T-cell (primary cell): Measurements from ENCODE around the gene WDR4. TPM values are rescaled to one million over a fixed set of nuclear protein-coding genes. Genes with fewer than 3 reads are reported as not detected.
"Not testable (repeated sequence)": the region's sequence is repeated elsewhere in the genome, so short reads cannot be mapped to it uniquely, and the experiment has no call there.

Source experiments
- ATAC-seq, 4 experiments: fragments of 200-7000 bp in 3 of 4; fragments of 150-1000 bp in 1 of 4; cut with Tn5 transposase; replicated peaks in 1 of 4; 1 replicate in 3 of 4; 2 replicates in 1 of 4; pipeline ENCODE4 v1.10.0; 2021; ENCODE audit warnings: moderate library complexity in 3 of 4, mild to moderate bottlenecking in 2 of 4, moderate number of reproducible peaks in 1 of 4
- CTCF ChIA-PET, 2 donors: fragments of 300-600 bp; sonication (Branson Sonifier 250); formaldehyde crosslinking; loops; one replicate each; lab custom pipeline; 2022; ENCODE audit warnings: antibody characterized with exemption in 2 of 2; lab: Charles Lee
- POLR2A ChIA-PET, 2 donors: fragments of 300-600 bp; sonication (Branson Sonifier 250); formaldehyde crosslinking; loops; one replicate each; lab custom pipeline; 2022; ENCODE audit warnings: antibody characterized with exemption in 2 of 2; lab: Charles Lee
- DNase-seq, 35 experiments: peaks; one replicate each; pipeline versions ENCODE4 v3.0.0 to v3.0.0-alpha.2; 2013 to 2023
- H3K27ac ChIP-seq: one replicate; pipeline ENCODE4 v1.5.1; 2013; ENCODE audit warnings: low read length
- H3K27me3 ChIP-seq, 2 experiments: replicated peaks in 1 of 2; 1 replicate in 1 of 2; 2 replicates in 1 of 2; pipeline versions ENCODE4 v1.6.1 to v1.7.0; 2013; ENCODE audit warnings: low read length in 1 of 2, mixed read lengths in 1 of 2; ENCODE audit not compliant: control insufficient read depth in 2 of 2, insufficient read depth in 2 of 2; ENCODE audit errors: extremely low read depth in 1 of 2
- H3K36me3 ChIP-seq, 2 donors: 1 replicate in 1 of 2; 2 replicates in 1 of 2; pipeline versions ENCODE4 v1.6.1 to v1.7.0; 2013; ENCODE audit warnings: low read length in 1 of 2; ENCODE audit not compliant: control insufficient read depth in 2 of 2, insufficient read depth in 1 of 2; ENCODE audit errors: extremely low read depth in 1 of 2
- H3K4me1 ChIP-seq, 2 experiments: 1 replicate in 1 of 2; 2 replicates in 1 of 2; pipeline versions ENCODE4 v1.6.1 to v1.7.0; 2013; ENCODE audit warnings: low read length in 2 of 2, mixed read lengths in 1 of 2; ENCODE audit not compliant: insufficient read depth in 2 of 2, control insufficient read depth in 1 of 2; ENCODE audit errors: extremely low read depth in 1 of 2
- H3K4me3 ChIP-seq, 2 donors: 1 replicate in 1 of 2; 2 replicates in 1 of 2; pipeline versions ENCODE4 v1.5.1 to v1.7.0; 2013; ENCODE audit warnings: mild to moderate bottlenecking in 2 of 2, low read length in 1 of 2, moderate library complexity in 1 of 2; ENCODE audit not compliant: control insufficient read depth in 1 of 2; ENCODE audit errors: extremely low read depth in 1 of 2
- H3K9me3 ChIP-seq: 2 replicates; pipeline ENCODE4 v1.7.0; 2013
- H3K27ac Mint-ChIP-seq, 2 donors: one replicate each; pipeline ENCODE4 v1.8.0; 2020 to 2021; ENCODE audit warnings: mild to moderate bottlenecking in 2 of 2, mixed read lengths in 2 of 2
- H3K27me3 Mint-ChIP-seq, 2 donors: one replicate each; pipeline ENCODE4 v1.8.0; 2021 to 2022; ENCODE audit warnings: mixed read lengths in 2 of 2
- H3K36me3 Mint-ChIP-seq: one replicate; pipeline ENCODE4 v1.8.0; 2021; ENCODE audit warnings: mixed read lengths
- H3K4me1 Mint-ChIP-seq, 3 donors: one replicate each; pipeline ENCODE4 v1.8.0; 2020 to 2022; ENCODE audit warnings: mixed read lengths in 3 of 3, mild to moderate bottlenecking in 1 of 3
- H3K4me3 Mint-ChIP-seq, 3 donors: one replicate each; pipeline ENCODE4 v1.8.0; 2020 to 2022; ENCODE audit warnings: mild to moderate bottlenecking in 3 of 3, mixed read lengths in 3 of 3, moderate library complexity in 3 of 3
- H3K9me3 Mint-ChIP-seq, 3 donors: one replicate each; pipeline ENCODE4 v1.8.0; 2020 to 2022; ENCODE audit warnings: mixed read lengths in 3 of 3
- WGBS: methylation state at CpG from one replicate; pipeline ENCODE4 v1.1.5; 2013; ENCODE audit warnings: missing lambda C conversion rate; ENCODE audit not compliant: insufficient coverage; 5-methylcytosine and 5-hydroxymethylcytosine counted together
- total RNA-seq, 35 experiments: library from RNA in 6 of 35; stranded (reverse) in 6 of 35; fragments of 120-200 nt in 1 of 35; gene quantifications; one replicate each; pipeline versions ENCODE4 v1.2.1 to v1.2.4 and lab custom pipeline; 2013 to 2026

The WDR4 gene
- total RNA-seq, 5 donors from 2014 or later (not counting 1 experiment from before 2014, with no cell fraction given): 17.0 to 40.9 (median 37.6) TPM

DNA sequence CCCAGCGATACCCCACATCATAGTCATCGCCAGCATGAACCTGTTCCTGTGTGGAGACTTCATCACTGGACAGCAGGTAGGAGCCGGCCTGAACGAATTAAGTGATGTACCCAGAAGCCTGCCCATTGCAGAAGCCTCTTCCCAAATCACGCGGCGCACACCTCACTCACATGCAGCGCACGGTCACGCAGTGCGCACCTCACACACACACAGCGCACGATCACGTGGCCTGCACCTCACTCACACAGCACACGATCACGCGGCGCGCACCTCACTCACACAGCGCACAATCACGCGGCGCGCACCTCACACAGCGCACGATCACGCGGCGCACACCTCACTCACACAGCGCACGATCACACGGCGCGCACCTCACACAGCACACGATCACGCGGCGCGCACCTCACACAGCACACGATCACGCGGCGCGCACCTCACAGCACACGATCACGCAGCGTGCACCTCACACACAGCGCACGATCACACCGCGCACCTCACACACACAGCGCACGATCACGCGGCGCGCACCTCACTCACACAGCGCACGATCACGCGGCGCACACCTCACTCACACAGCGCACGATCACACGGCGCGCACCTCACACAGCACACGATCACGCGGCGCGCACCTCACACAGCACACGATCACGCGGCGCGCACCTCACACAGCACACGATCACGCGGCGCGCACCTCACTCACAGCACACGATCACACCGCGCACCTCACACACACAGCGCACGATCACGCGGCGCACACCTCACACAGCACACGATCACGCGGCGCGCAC lies 31.0 kb downstream of the WDR4 start:
- ATAC-seq, H3K9me3 Mint-ChIP-seq, H3K4me3 Mint-ChIP-seq, POLR2A ChIA-PET, CTCF ChIA-PET, H3K27ac Mint-ChIP-seq, H3K27ac ChIP-seq, H3K4me1 Mint-ChIP-seq, H3K4me1 ChIP-seq, H3K9me3 ChIP-seq, DNase-seq, H3K27me3 ChIP-seq, H3K27me3 Mint-ChIP-seq, H3K4me3 ChIP-seq: not testable (repeated sequence)
- H3K36me3 ChIP-seq: peaks cover 30 to 65% of the 10 kb centered on the region in 2 donors
- over 99% methylated on average over 35 of the region's 95 CpGs for WGBS
- H3K36me3 Mint-ChIP-seq: peaks cover 45% of the 10 kb centered on the region

DNA sequence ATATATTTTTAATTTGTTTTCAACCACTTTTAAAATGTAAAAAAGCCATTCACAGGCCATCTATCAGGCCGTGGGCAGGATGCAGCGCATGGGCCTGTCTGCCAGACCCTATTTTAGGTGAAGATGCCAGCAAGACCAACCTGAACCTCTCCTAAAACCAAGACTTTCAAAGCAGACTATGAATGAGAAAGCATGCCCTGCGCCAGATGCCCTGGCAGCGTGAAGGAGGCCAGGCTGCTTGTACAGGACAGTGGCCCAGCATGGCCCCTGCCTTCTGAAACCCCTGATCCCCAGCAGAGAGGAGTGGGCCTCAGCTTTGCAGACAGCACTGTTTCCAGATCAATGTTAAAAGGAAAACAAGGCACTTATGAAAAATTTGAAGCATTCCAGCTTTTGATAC lies 31.6 kb downstream of the WDR4 start:
- Histone ChIP-seq H3K9me3 (no peaks in the 10 kb centered on the region), H3K36me3 (peaks cover 30 to 61% of the 10 kb centered on the region in 2 donors), H3K27ac (no peak overlapping the region), H3K27me3 (no peaks in the 10 kb centered on the region), H3K4me1 (peaks cover 0 to 4% of the 10 kb centered on the region in 2 experiments), H3K4me3 (no peak overlapping the region)
- no peaks in the 10 kb centered on the region for H3K27me3 Mint-ChIP-seq
- DNase-seq (no peak), ATAC-seq (no peak)
- no peak overlapping the region for H3K4me3 Mint-ChIP-seq
- WGBS: 95% methylated on average over 3 of the region's 4 CpGs
- POLR2A ChIA-PET: no interaction called here
- H3K27ac Mint-ChIP-seq: no peak overlapping the region
- CTCF ChIA-PET: no interaction called here
- peaks cover 0 to 3% (median 3%) of the 10 kb centered on the region in 3 donors for H3K4me1 Mint-ChIP-seq
- H3K36me3 Mint-ChIP-seq: peaks cover 50% of the 10 kb centered on the region
- H3K9me3 Mint-ChIP-seq: no peaks in the 10 kb centered on the region

DNA sequence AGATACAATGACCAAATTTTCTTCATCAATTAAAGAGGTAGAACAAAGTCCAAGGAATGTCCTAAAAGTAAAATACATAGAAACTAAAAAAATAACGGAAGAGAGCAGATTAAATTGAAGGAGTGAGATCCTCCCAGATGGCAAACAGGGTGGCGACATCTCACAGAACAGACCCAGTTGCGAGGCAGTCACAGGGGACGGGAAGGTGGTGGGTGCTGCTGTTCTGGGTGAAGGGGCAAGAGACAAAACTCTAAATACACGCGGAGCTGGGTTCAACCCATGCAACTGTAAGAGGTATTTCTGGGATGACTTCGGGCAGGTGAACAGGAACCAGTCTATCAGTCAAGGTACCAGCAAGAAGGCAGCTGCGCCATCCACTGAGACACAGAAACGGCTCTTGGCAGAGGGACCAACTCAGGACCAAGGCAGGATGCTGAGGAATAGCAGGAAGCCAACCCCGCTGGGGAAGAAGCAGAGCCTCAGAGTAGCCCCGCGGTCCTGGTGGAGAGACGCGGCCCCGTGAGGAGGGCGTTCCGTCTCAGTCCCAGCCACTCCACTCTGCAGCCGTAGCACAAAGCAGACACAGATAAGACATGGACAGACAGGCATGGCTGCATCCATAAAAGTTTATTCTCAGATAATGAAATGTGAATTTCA lies 32.2 kb downstream of the WDR4 start:
- peaks cover 0 to 3% (median 3%) of the 10 kb centered on the region in 3 donors for H3K4me1 Mint-ChIP-seq
- H3K27ac Mint-ChIP-seq: no peak overlapping the region
- H3K4me3 ChIP-seq: no peak overlapping the region
- no peaks in the 10 kb centered on the region for H3K27me3 Mint-ChIP-seq
- H3K36me3 ChIP-seq: peaks cover 34 to 64% of the 10 kb centered on the region in 2 donors
- no peaks in the 10 kb centered on the region for H3K9me3 Mint-ChIP-seq
- ATAC-seq (no peak), DNase-seq (peak in 1 of 35 experiments; percentile 4)
- WGBS: 85% methylated on average over 9 of the region's 18 CpGs
- H3K9me3 ChIP-seq: no peaks in the 10 kb centered on the region
- no peaks in the 10 kb centered on the region for H3K27me3 ChIP-seq
- H3K27ac ChIP-seq: no peak overlapping the region
- POLR2A ChIA-PET: no interaction called here
- H3K36me3 Mint-ChIP-seq: peaks cover 51% of the 10 kb centered on the region
- peaks cover 0 to 4% of the 10 kb centered on the region in 2 experiments for H3K4me1 ChIP-seq
- H3K4me3 Mint-ChIP-seq: no peak overlapping the region
- CTCF ChIA-PET: no interaction called here

DNA sequence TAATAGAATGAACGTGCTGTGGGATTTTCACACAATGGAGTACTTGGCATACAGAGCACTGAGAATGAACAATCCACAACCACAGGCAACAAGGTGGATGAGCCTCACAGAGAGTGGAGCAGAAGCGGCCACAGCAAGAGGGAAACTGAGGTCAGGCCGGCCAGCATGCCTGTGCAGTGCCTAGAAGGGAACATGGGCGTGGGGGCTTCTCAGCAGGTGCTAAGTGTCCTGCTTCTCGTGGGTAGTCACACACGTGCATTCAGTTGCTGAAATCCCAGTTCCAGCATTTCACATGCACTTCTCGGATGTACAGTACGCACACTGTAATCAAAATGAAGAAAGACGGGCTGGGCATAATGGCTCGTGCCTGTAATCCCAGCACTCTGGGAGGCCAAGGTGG lies 33.1 kb downstream of the WDR4 start:
- Histone ChIP-seq H3K27ac (no peak overlapping the region), H3K4me1 (peaks cover 0 to 4% of the 10 kb centered on the region in 2 experiments), H3K4me3 (no peak overlapping the region), H3K36me3 (peaks cover 31 to 60% of the 10 kb centered on the region in 2 donors), H3K27me3 (no peaks in the 10 kb centered on the region), H3K9me3 (no peaks in the 10 kb centered on the region)
- Mint-ChIP-seq H3K4me1 (peaks cover 0 to 3% (median 3%) of the 10 kb centered on the region in 3 donors), H3K36me3 (peaks cover 48% of the 10 kb centered on the region), H3K27ac (no peak overlapping the region), H3K9me3 (no peaks in the 10 kb centered on the region), H3K4me3 (no peak overlapping the region), H3K27me3 (no peaks in the 10 kb centered on the region)
- ATAC-seq: no peak
- CTCF ChIA-PET: no interaction called here
- DNase-seq: no peak
- POLR2A ChIA-PET: no interaction called here
- 91% methylated on average over 9 of the region's 10 CpGs for WGBS

DNA sequence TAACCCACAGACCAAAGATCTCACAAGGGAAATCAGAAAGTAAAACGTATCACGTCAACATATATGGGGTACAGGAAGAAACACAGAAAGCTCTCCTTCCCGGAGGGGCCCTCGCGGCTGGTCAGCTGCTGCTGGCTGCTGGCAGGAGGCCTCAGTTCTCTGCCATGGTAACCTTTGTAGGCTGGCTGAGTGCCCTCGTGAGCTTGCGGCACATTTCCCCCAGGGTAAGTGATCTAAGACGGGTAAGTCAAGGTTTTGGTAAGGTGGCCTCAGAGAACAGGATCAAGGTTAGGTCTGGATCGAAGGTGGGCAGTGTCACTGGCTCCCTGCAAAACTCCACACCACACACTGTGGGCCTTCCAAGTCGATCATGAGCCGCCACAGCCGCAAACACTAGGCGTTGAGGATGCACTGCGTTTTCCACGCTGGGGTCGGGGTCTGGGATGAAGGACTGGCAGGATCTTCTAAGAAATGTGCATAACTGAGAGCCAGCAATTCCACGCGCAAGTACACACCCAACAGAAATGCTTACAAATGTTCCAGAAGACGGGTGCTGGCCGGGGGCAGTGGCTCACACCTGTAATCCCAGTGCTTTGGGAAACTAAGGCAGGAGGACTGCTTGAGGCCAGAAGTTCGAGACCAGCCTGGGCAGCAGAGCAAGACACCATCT lies 33.9 kb downstream of the WDR4 start:
- H3K36me3 ChIP-seq: peaks cover 30 to 60% of the 10 kb centered on the region in 2 donors
- H3K36me3 Mint-ChIP-seq: peaks cover 48% of the 10 kb centered on the region

DNA sequence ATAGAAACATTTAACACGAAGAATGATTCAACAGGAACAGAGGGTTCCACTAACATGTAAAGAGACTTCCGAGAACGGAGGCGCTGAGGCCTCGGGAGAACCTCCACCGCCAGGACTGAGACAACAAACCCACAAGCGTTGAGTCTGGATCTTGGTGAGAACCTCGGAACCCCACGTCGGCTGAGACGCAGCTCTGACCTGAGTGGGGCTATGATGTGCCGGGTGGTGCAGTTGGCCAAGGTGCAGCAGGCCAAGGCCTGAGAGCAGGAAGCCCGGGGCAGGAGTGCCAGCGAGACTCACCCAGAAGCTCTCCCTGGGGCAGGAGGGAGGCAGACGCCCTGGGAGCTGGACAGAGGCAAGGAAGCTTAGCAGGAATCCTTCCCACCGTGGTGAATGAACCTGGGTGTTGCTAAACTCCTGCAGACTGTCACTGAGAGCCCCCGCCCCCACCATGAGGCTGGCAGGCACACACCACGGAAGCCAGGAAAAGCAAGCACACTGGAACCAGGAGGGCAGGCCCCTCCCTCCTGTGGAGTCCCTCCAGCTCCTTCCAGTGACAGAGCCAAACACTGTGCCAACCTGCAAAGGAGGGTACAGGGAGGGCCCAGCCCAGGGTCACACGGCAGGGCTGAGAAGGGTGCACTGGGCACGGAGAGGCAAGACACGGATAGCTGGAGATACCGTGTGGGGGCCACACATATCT lies 34.8 kb downstream of the WDR4 start:
- H3K9me3 Mint-ChIP-seq: no peaks in the 10 kb centered on the region
- Histone ChIP-seq H3K4me3 (no peak overlapping the region), H3K4me1 (peaks cover 2% of the 10 kb centered on the region in 2 experiments), H3K27ac (no peak overlapping the region), H3K27me3 (no peaks in the 10 kb centered on the region), H3K9me3 (no peaks in the 10 kb centered on the region), H3K36me3 (peaks cover 24 to 60% of the 10 kb centered on the region in 2 donors)
- POLR2A ChIA-PET: no interaction called here
- no peak for ATAC-seq
- peaks cover 0 to 3% (median 3%) of the 10 kb centered on the region in 3 donors for H3K4me1 Mint-ChIP-seq
- no peak overlapping the region for H3K4me3 Mint-ChIP-seq
- WGBS: 96% methylated on average over 18 of the region's 22 CpGs
- no peak overlapping the region for H3K27ac Mint-ChIP-seq
- H3K27me3 Mint-ChIP-seq: no peaks in the 10 kb centered on the region
- CTCF ChIA-PET: no interaction called here
- peak in 1 of 35 experiments; percentile 20 for DNase-seq
- peaks cover 46% of the 10 kb centered on the region for H3K36me3 Mint-ChIP-seq

More for the DNA sequence above, 33.9 kb downstream of the WDR4 start:
- DNase-seq (peak in 1 of 35 experiments; percentile 5), ATAC-seq (no peak)
- no peak overlapping the region for H3K27ac ChIP-seq
- Mint-ChIP-seq H3K9me3 (no peaks in the 10 kb centered on the region), H3K27me3 (no peaks in the 10 kb centered on the region), H3K4me3 (no peak overlapping the region), H3K4me1 (peaks cover 0 to 3% (median 3%) of the 10 kb centered on the region in 3 donors), H3K27ac (no peak overlapping the region)
- POLR2A ChIA-PET: no interaction called here
- H3K4me3 ChIP-seq: no peak overlapping the region
- no peaks in the 10 kb centered on the region for H3K4me1 ChIP-seq
- no peaks in the 10 kb centered on the region for H3K9me3 ChIP-seq
- no peaks in the 10 kb centered on the region for H3K27me3 ChIP-seq
- 84% methylated on average over 9 of the region's 21 CpGs for WGBS
- CTCF ChIA-PET: no interaction called here
